ENCODE measurements around the gene EXTL1. TPM values are rescaled to one million over a fixed set of nuclear protein-coding genes. Genes with fewer than 3 reads are reported as not detected.

EXTL1 gene
- total RNA-seq, 1 experiment from 2014 or later: 0.15 TPM

DNA sequence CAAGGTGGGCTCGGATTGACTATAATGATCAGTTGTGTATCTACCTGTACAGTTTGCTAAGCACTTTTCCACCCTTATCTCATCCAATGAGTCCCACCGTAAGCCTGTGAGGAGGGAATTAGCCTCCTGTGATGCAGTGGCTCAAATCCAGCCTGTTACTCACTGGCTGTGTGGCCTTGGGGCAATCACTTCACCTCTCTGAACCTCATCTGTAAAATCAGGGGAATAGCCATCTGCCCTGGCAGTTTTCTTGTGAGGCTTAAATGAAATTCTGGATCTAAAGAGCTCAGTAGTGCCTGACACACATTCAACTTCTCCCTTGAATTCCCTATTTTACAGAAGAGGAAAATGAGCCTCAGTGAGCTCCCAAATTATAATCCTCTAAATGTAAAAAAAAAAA lies 7.4 kb upstream of the EXTL1 start:
- Histone ChIP-seq H3K4me2 (ENCODE audit: low read length) (no peak overlapping the region), H3K4me3 (replicated peaks in 1 of 2; ENCODE audit: low read depth in 1 of 2, low read length in 2 of 2) (no peak overlapping the region), H3K4me1 (ENCODE audit: control insufficient read depth in 1 of 2, insufficient read depth in 2 of 2, low read length in 2 of 2) (peaks cover 0 to 3% of the 10 kb centered on the region in 2 experiments; a peak in 2 of 4 replicates), H2AFZ (ENCODE audit: low read depth, low read length, poor library complexity, severe bottlenecking) (no peak overlapping the region), H3K9me2 (ENCODE audit: insufficient read depth) (no peaks in the 10 kb centered on the region), H3K27me3 (ENCODE audit: insufficient read depth, low read length) (no peaks in the 10 kb centered on the region), H3K36me3 (ENCODE audit: control insufficient read depth in 1 of 2, insufficient read depth in 2 of 2, low read length in 2 of 2) (no peaks in the 10 kb centered on the region), H4K20me1 (ENCODE audit: insufficient read depth) (no peaks in the 10 kb centered on the region), H3K79me2 (ENCODE audit: insufficient read depth, low read length) (no peaks in the 10 kb centered on the region), H3K9me3 (ENCODE audit: control insufficient read depth in 1 of 2, insufficient read depth in 1 of 2, low read depth in 1 of 2, low read length in 2 of 2) (no peaks in the 10 kb centered on the region), H3K9ac (ENCODE audit: low read length) (no peak overlapping the region), H3K27ac (ENCODE audit: low read depth, low read length) (no peak overlapping the region)
- ChIA-PET POLR2A (no interaction called here), CTCF (no interaction called here), RAD21 (ENCODE audit: low non-redundant PET in 1 of 2, low total read pairs in 2 of 2, uncharacterized antibody in 2 of 2, unreplicated experiment in 2 of 2) (no interaction called here)
- intact Hi-C loops (cut with micrococcal nuclease): no loop called here
- no peak for ATAC-seq
- BruUV-seq (replicated peaks): no TSS peak
- no peak for DNase-seq (ENCODE audit: low read depth, low spot score)
- TF ChIP-seq YY1 (IDR thresholded peaks at IDR 0.05; ENCODE audit: extremely low read depth, insufficient replicate concordance, low read depth, low read length) (no peak), TCF7L2 (IDR thresholded peaks at IDR 0.05; ENCODE audit: borderline replicate concordance, extremely low read depth, insufficient read depth, insufficient read length) (no peak), ZNF274 (IDR thresholded peaks at IDR 0.05; ENCODE audit: low read depth, low read length) (no peak), EZH2phosphoT487 (IDR thresholded peaks at IDR 0.05; ENCODE audit: borderline replicate concordance) (no peak), RAD21 (IDR thresholded peaks at IDR 0.05; ENCODE audit: low read depth) (no peak), SP1 (IDR thresholded peaks at IDR 0.05; ENCODE audit: low read depth) (no peak), POLR2AphosphoS5 (IDR thresholded peaks at IDR 0.05; ENCODE audit: low read depth, low read length) (no peak), REST (IDR thresholded peaks at IDR 0.05; ENCODE audit: low read depth) (no peak), EGR1 (IDR thresholded peaks at IDR 0.05; ENCODE audit: low read depth) (no peak), SRF (IDR thresholded peaks at IDR 0.05; ENCODE audit: low read depth) (no peak), JUND (IDR thresholded peaks at IDR 0.05) (no peak), ELF1 (IDR thresholded peaks at IDR 0.05; ENCODE audit: borderline replicate concordance, low read depth) (no peak), FOSL1 (IDR thresholded peaks at IDR 0.05; ENCODE audit: low read depth) (no peak), EZH2 (IDR thresholded peaks at IDR 0.05) (no peak), CBX3 (IDR thresholded peaks at IDR 0.05; ENCODE audit: low read depth) (no peak)
- TF ChIP-seq, protein P1, sequence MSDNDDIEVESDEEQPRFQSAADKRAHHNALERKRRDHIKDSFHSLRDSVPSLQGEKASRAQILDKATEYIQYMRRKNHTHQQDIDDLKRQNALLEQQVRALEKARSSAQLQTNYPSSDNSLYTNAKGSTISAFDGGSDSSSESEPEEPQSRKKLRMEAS (IDR thresholded peaks at IDR 0.05): no peak
- TF ChIP-seq, protein P2, sequence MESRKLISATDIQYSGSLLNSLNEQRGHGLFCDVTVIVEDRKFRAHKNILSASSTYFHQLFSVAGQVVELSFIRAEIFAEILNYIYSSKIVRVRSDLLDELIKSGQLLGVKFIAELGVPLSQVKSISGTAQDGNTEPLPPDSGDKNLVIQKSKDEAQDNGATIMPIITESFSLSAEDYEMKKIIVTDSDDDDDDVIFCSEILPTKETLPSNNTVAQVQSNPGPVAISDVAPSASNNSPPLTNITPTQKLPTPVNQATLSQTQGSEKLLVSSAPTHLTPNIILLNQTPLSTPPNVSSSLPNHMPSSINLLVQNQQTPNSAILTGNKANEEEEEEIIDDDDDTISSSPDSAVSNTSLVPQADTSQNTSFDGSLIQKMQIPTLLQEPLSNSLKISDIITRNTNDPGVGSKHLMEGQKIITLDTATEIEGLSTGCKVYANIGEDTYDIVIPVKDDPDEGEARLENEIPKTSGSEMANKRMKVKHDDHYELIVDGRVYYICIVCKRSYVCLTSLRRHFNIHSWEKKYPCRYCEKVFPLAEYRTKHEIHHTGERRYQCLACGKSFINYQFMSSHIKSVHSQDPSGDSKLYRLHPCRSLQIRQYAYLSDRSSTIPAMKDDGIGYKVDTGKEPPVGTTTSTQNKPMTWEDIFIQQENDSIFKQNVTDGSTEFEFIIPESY (IDR thresholded peaks at IDR 0.05; ENCODE audit: extremely low read depth, insufficient replicate concordance, low read length): no peak
- TF ChIP-seq, protein P3, sequence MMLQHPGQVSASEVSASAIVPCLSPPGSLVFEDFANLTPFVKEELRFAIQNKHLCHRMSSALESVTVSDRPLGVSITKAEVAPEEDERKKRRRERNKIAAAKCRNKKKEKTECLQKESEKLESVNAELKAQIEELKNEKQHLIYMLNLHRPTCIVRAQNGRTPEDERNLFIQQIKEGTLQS (IDR thresholded peaks at IDR 0.05): no peak
- TF ChIP-seq, protein P4, sequence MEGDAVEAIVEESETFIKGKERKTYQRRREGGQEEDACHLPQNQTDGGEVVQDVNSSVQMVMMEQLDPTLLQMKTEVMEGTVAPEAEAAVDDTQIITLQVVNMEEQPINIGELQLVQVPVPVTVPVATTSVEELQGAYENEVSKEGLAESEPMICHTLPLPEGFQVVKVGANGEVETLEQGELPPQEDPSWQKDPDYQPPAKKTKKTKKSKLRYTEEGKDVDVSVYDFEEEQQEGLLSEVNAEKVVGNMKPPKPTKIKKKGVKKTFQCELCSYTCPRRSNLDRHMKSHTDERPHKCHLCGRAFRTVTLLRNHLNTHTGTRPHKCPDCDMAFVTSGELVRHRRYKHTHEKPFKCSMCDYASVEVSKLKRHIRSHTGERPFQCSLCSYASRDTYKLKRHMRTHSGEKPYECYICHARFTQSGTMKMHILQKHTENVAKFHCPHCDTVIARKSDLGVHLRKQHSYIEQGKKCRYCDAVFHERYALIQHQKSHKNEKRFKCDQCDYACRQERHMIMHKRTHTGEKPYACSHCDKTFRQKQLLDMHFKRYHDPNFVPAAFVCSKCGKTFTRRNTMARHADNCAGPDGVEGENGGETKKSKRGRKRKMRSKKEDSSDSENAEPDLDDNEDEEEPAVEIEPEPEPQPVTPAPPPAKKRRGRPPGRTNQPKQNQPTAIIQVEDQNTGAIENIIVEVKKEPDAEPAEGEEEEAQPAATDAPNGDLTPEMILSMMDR (IDR thresholded peaks at IDR 0.05 in 2 of 3, conservative IDR thresholded peaks at IDR 0.05 in 1 of 3; ENCODE audit: borderline replicate concordance in 1 of 3, insufficient read depth in 1 of 3, low read depth in 2 of 3, low read length in 2 of 3): no peak
